ENCODE measurements around the gene TSTD2.
"Not testable (repeated sequence)": the region's sequence is repeated elsewhere in the genome, so short reads cannot be mapped to it uniquely, and the experiment has no call there.

TSTD2 gene

DNA sequence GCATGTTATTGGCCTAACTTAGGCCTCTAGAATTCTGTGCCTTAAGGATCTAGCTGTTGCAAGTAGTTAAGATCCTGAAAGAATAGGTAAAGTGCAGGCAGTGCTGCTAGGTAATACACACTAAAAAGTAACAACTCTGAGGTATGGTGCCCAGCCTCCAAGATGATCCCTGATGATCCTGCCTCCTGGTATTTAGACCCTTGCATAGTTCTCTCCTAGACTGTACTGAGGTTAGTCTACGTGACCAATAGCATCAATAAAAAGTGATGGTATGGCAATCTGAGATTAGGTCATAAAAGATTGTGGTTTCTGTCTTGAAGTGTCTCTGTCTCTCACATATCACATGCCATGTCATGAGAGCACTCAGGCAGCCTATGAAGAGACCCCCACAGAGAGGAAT lies 9.2 kb downstream of the TSTD2 start:
- Histone ChIP-seq H3K9ac (no peak overlapping the region), H3K27me3 (ENCODE audit: control insufficient read depth, insufficient read depth, low read length) (no peaks in the 10 kb centered on the region), H3K4me3 (ENCODE audit: low read depth, low read length) (no peak overlapping the region), H3K36me3 (ENCODE audit: control insufficient read depth, insufficient read depth, low read length) (no peaks in the 10 kb centered on the region), H2AFZ (no peak overlapping the region), H3K4me2 (ENCODE audit: low read length) (no peak overlapping the region), H3K4me1 (no peaks in the 10 kb centered on the region), H3K9me3 (ENCODE audit: control insufficient read depth, low read length) (no peaks in the 10 kb centered on the region), H3K27ac (no peak overlapping the region), H3K79me2 (no peaks in the 10 kb centered on the region)
- no peak for TF ChIP-seq CTCF (IDR thresholded peaks at IDR 0.05)

GRCh38 chr9:97622483-97622882 lies 10.7 kb downstream of the TSTD2 start:
- not testable (repeated sequence) for H3K4me1 ChIP-seq; H3K4me3 ChIP-seq (ENCODE audit: low read depth, low read length)

GRCh38 chr9:97620063-97620462 lies 13.1 kb downstream of the TSTD2 start:
- not testable (repeated sequence) for H3K27me3 ChIP-seq (ENCODE audit: control insufficient read depth, insufficient read depth, low read length); H3K4me3 ChIP-seq (ENCODE audit: low read depth, low read length); H3K36me3 ChIP-seq (ENCODE audit: control insufficient read depth, insufficient read depth, low read length); H3K27ac ChIP-seq; H3K9me3 ChIP-seq (ENCODE audit: control insufficient read depth, low read length); H3K79me2 ChIP-seq; H3K4me2 ChIP-seq (ENCODE audit: low read length); H3K9ac ChIP-seq; H3K4me1 ChIP-seq; H2AFZ ChIP-seq

More at GRCh38 chr9:97622483-97622882, 10.7 kb downstream of the TSTD2 start:
- H3K36me3 ChIP-seq (ENCODE audit: control insufficient read depth, insufficient read depth, low read length); H3K27me3 ChIP-seq (ENCODE audit: control insufficient read depth, insufficient read depth, low read length); H3K79me2 ChIP-seq; H3K4me2 ChIP-seq (ENCODE audit: low read length); H3K9ac ChIP-seq; H2AFZ ChIP-seq; H3K27ac ChIP-seq; H3K9me3 ChIP-seq (ENCODE audit: control insufficient read depth, low read length): not testable (repeated sequence)

- H3K4me3 ChIP-seq (ENCODE audit: low read depth, low read length) = no peak overlapping the region
- no peak overlapping the region for H3K9ac ChIP-seq
- H3K36me3 ChIP-seq (ENCODE audit: control insufficient read depth, insufficient read depth, low read length) = no peaks in the 10 kb centered on the region
- H3K9me3 ChIP-seq (ENCODE audit: control insufficient read depth, low read length) = no peaks in the 10 kb centered on the region
- H3K27me3 ChIP-seq (ENCODE audit: control insufficient read depth, insufficient read depth, low read length) = no peaks in the 10 kb centered on the region
- no peaks in the 10 kb centered on the region for H3K79me2 ChIP-seq
- no peak overlapping the region for H2AFZ ChIP-seq
- no peak overlapping the region for H3K4me2 ChIP-seq (ENCODE audit: low read length)
- no peak overlapping the region for H3K27ac ChIP-seq
- TF ChIP-seq CTCF (IDR thresholded peaks at IDR 0.05) = no peak
- no peaks in the 10 kb centered on the region for H3K4me1 ChIP-seq
Measured at GRCh38 chr9:97617939-97618416, 15.2 kb downstream of the TSTD2 start.

DNA sequence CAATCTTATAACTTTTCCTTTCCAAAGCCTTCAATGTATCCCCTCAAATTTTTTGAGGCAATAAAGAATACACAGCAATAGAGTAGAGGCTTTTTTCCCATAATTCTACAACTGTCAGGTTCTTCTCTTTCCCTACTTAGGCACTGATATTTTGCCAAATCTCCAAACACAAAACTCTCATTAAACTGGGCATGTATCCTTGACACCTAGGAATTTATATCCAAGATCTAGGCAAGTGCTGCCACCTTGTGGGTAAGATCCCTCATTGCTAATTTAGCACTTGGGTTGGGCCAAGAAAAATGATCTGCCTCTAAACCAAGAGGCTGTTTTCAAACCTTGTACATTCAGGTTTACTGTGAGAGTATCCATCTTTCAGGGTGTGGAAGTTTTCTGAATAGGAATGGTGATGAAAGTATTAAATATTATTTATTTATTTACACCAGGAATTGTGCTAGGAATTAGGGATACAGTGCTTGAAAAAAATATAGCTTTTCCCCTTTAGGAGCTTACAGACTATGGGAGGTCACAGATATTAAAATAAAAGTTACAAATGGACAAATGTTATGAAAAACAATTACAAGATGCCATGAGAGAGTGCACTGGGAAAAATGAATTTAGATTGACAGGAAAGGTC lies 17.6 kb downstream of the TSTD2 start:
- Histone ChIP-seq H3K27ac (no peak overlapping the region), H3K79me2 (no peaks in the 10 kb centered on the region), H3K4me3 (ENCODE audit: low read depth, low read length) (no peak overlapping the region), H3K36me3 (ENCODE audit: control insufficient read depth, insufficient read depth, low read length) (no peaks in the 10 kb centered on the region), H3K27me3 (ENCODE audit: control insufficient read depth, insufficient read depth, low read length) (no peaks in the 10 kb centered on the region), H3K9ac (no peak overlapping the region), H3K4me2 (ENCODE audit: low read length) (no peak overlapping the region), H2AFZ (no peak overlapping the region), H3K4me1 (no peaks in the 10 kb centered on the region), H3K9me3 (ENCODE audit: control insufficient read depth, low read length) (no peaks in the 10 kb centered on the region)
- peak; percentile 62 for TF ChIP-seq CTCF (IDR thresholded peaks at IDR 0.05)

All from parathyroid adenoma (tissue), 2 donors.